Coronary artery (tissue), 2 donors: ENCODE results near the gene PRIM1.

Experiments
- DNase-seq: peaks from one replicate; pipeline ENCODE4 v3.0.0-alpha.2; 2017; ENCODE audit warnings: low spot score
- H3K27ac ChIP-seq, 2 donors: fragments of 200-600 bp; sonication (generic); one replicate each; pipeline ENCODE4 v1.5.1; 2016 to 2019
- H3K4me3 ChIP-seq: fragments of 200-600 bp; sonication (generic); 2 replicates; pipeline ENCODE4 v1.5.1; 2016; ENCODE audit warnings: mild to moderate bottlenecking, moderate library complexity
- CTCF ChIP-seq: fragments of 200-600 bp; sonication (generic); IDR thresholded peaks from one replicate; pipeline ENCODE4 v1.5.1; 2019; ENCODE audit warnings: antibody characterized with exemption

The PRIM1 gene

GRCh38 chr12:56695327-56696101 is 56.6 kb downstream of the PRIM1 start:
- TF ChIP-seq CTCF = no peak
- Histone ChIP-seq H3K4me3 (no peak overlapping the region), H3K27ac (no peak overlapping the region)
- no peak for DNase-seq

GRCh38 chr12:56694161-56694560 is 58.0 kb downstream of the PRIM1 start:
- DNase-seq = no peak
- Histone ChIP-seq H3K4me3 (no peak overlapping the region), H3K27ac (no peak overlapping the region)
- TF ChIP-seq CTCF = no peak

GRCh38 chr12:56688846-56689109 is 63.3 kb downstream of the PRIM1 start:
- no peak for TF ChIP-seq CTCF
- Histone ChIP-seq H3K27ac (peak overlapping the region; percentile 83 to 100), H3K4me3 (peak overlapping the region; percentile 96)
- DNase-seq = no peak

- no peak for TF ChIP-seq CTCF
- peak within 1 kb of the TSS; percentile 96 for H3K4me3 ChIP-seq
- peak within 1 kb of the TSS; percentile 98 to 100 for H3K27ac ChIP-seq
- peak; percentile 98 for DNase-seq
These were observed 63.8 kb downstream of the PRIM1 start, which contains the start of gene PTGES3 for GRCh38 chr12:56688129-56688845. PTGES3 (minus strand) TSS chr12:56688284; CDS start chr12:56687999, 285 bp downstream.

DNA sequence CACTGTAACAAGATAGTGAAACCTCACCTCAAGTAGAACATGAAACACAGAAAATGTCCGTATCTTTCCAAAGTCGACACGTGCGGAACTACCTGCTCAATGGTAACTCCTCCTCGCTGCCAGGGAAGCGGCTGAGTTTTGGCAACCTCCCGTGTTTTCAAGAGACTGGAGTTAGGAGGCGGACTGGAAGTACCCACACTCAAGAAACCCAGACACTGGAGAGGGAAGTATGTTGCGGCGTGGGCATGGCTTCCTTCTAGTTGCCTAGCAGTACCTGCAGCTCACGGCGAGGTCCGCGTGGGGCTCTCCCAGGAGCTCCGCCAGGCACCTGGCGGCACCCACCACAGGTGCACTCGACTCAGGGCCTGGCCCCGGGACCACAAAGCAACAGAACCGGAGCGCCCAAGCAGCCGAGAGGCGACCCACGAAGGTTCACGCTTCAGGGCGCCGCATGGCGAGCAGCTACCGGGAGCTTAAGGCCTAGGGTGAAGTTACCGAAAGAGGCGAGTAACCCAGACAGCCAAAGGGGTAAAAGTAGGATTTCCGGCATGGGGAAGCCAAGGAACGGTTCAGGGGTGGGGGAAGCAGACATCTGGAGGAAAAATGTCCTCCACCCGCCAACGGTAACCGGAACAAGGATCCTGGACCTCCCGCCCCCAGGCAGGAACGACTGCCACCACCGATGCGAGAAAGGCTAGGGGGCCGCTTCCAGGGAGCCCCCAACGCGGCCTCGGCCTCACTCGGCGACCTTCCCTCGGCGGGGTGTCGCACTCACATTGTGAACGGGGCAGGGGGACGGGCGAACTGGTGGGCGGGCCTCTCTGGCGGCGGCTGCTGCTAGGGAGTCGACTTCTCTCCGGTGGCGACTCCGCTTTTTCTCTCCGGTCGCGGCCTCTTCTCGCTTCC is 64.6 kb downstream of the PRIM1 start:
- H3K4me3 ChIP-seq = peak overlapping the region; percentile 96
- peak; percentile 82 for DNase-seq
- TF ChIP-seq CTCF = no peak
- peak overlapping the region; percentile 98 to 100 for H3K27ac ChIP-seq

GRCh38 chr12:56684745-56685359 is 67.3 kb downstream of the PRIM1 start:
- DNase-seq = peak; percentile 16
- peak overlapping the region in 1 of 2 donors; percentile 23 for H3K27ac ChIP-seq
- peak overlapping the region; percentile 56 for H3K4me3 ChIP-seq
- no peak for TF ChIP-seq CTCF
